Measurements from ENCODE around the gene LCN15. TPM values are rescaled to one million over a fixed set of nuclear protein-coding genes. Genes with fewer than 3 reads are reported as not detected.
"Not testable (repeated sequence)": the region's sequence is repeated elsewhere in the genome, so short reads cannot be mapped to it uniquely, and the experiment has no call there.

LCN15 gene
- total and polyA plus RNA-seq, 2 of the 4 experiments (the other 2 are of a cell fraction): not detected

DNA sequence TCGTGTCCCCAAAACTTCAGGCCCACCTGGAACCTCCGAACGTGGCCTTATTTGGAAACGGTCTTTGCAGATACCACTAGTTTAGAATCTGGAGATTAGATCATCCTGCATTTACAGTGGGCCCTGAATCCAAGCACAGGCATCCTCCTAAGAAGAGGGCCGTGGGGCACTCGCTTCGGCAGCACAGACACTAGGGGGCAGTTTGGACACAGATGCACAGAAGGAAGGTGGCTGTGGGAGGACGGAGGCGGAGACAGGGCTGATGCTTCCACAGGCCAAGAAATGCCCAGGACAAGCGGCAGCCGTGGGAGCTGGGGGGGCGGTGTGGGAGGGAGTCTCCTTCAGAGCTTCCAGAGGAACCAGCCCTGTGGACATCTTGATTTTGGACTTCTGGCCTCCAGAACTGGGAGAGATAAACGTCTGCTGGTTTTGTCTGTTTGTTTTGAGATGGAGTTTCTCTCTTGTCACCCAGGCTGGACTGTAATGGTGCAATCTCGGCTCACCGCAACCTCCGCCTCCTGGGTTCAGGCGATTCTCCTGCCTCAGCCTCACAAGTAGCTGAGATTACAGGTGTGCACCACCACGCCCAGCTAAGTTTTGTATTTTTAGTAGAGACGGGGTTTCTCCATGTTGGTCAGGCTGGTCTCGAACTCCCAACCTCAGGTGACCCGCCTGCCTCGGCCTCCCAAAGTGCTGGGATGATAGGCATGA is 3.3 kb downstream of the LCN15 start:
- DNase-seq (peak; percentile 63), ATAC-seq (ENCODE audit: low read depth) (peak; percentile 94)
- H4K20me1 ChIP-seq (ENCODE audit: insufficient read depth, low read length); in situ Hi-C loops (cut with MboI; ENCODE audit: low sequenced_read_pairs); H3K79me1 ChIP-seq (ENCODE audit: low read depth in 1 of 2, low read length in 2 of 2); H2BK20ac ChIP-seq (ENCODE audit: low read depth, low read length); H3K36me3 ChIP-seq (ENCODE audit: control insufficient read depth, insufficient read depth, low read length); H3K9me3 ChIP-seq (ENCODE audit: control insufficient read depth, insufficient read depth, low read length); H3K4me3 ChIP-seq (ENCODE audit: insufficient read depth, low read depth, low read length); intact Hi-C loops (cut with micrococcal nuclease); H3K23ac ChIP-seq (ENCODE audit: low read depth, low read length); H4K5ac ChIP-seq (ENCODE audit: low read depth, low read length); H2BK5ac ChIP-seq (ENCODE audit: low read depth, low read length, poor library complexity, severe bottlenecking); H3K9ac ChIP-seq (ENCODE audit: low read depth, low read length); H2BK120ac ChIP-seq (ENCODE audit: low read depth, low read length); H4K91ac ChIP-seq (ENCODE audit: insufficient read depth, low read depth, low read length); H3K56ac ChIP-seq (ENCODE audit: extremely low read depth, insufficient read depth, low read length); H3K14ac ChIP-seq (replicated peaks; ENCODE audit: low read depth, low read length); H3K4me2 ChIP-seq (ENCODE audit: low read depth, low read length); H2BK15ac ChIP-seq (ENCODE audit: low read depth, low read length); H3K4me1 ChIP-seq (ENCODE audit: control insufficient read depth, insufficient read depth, low read length); H2AK5ac ChIP-seq (ENCODE audit: low read depth, low read length); BruUV-seq (replicated peaks); H3K4ac ChIP-seq (ENCODE audit: low read depth, low read length); H3K18ac ChIP-seq (ENCODE audit: low read depth, low read length); H3K27me3 ChIP-seq (ENCODE audit: control insufficient read depth, insufficient read depth, low read length); H3K27ac ChIP-seq (ENCODE audit: insufficient read depth, low read length); H4K8ac ChIP-seq (ENCODE audit: low read depth in 2 of 2, low read length in 2 of 2); H3K9me1 ChIP-seq (ENCODE audit: insufficient read depth, low read length); dilution Hi-C loops (cut with HindIII; ENCODE audit: low sequenced_read_pairs, unreplicated experiment): not testable (repeated sequence)
- ChIA-PET POLR2A (ENCODE audit: unreplicated experiment) (interaction anchor here (0.5 kb wide), 1 partner anchor 33 kb away, joined by 3 read pairs; no protein-coding TSS in a partner anchor), CTCF (interaction anchor here (0.6 to 1.7 kb wide), 3 partner anchors 16 to 238 kb away, joined by 3 to 7 read pairs (median 3); no protein-coding TSS in a partner anchor)
- Histone ChIP-seq H2AK9ac (replicated peaks; ENCODE audit: low read depth, low read length, poor library complexity) (peak overlapping the region; percentile 7), H2AFZ (replicated peaks; ENCODE audit: low read length, poor library complexity) (peak overlapping the region; percentile 81)
- TF ChIP-seq MAZ (IDR thresholded peaks at IDR 0.05; ENCODE audit: borderline replicate concordance, low read depth, low read length) (peak; percentile 52), RAD21 (IDR thresholded peaks at IDR 0.05; ENCODE audit: low read length) (peak; percentile 37), SMC3 (IDR thresholded peaks at IDR 0.05; ENCODE audit: low read depth, low read length) (peak; percentile 10; the same call in 1 of the 2 replicates)
- TF ChIP-seq, protein P1, sequence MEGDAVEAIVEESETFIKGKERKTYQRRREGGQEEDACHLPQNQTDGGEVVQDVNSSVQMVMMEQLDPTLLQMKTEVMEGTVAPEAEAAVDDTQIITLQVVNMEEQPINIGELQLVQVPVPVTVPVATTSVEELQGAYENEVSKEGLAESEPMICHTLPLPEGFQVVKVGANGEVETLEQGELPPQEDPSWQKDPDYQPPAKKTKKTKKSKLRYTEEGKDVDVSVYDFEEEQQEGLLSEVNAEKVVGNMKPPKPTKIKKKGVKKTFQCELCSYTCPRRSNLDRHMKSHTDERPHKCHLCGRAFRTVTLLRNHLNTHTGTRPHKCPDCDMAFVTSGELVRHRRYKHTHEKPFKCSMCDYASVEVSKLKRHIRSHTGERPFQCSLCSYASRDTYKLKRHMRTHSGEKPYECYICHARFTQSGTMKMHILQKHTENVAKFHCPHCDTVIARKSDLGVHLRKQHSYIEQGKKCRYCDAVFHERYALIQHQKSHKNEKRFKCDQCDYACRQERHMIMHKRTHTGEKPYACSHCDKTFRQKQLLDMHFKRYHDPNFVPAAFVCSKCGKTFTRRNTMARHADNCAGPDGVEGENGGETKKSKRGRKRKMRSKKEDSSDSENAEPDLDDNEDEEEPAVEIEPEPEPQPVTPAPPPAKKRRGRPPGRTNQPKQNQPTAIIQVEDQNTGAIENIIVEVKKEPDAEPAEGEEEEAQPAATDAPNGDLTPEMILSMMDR (conservative IDR thresholded peaks at IDR 0.05; ENCODE audit: low read depth, low read length): peak; percentile 67
- 61% methylated on average over 9 of the region's 22 CpGs; no CpG with 5 or more reads in 1 of the 2 experiments for WGBS, 2 experiments (ENCODE audit: extremely low coverage in 2 of 2, insufficient read length in 1 of 2)

Measured in IMR-90 (cell line).